Right atrium auricular region (tissue), 2 donors: ENCODE measurements around the gene CREG1. TPM values are rescaled to one million over a fixed set of nuclear protein-coding genes. Genes with fewer than 3 reads are reported as not detected.
A peak's percentile ranks its signal among the peaks of the same experiment; 100 is the strongest.
"Not testable (repeated sequence)": the region's sequence is repeated elsewhere in the genome, so short reads cannot be mapped to it uniquely, and the experiment has no call there.

Source experiments
- DNase-seq: peaks from one replicate; pipeline ENCODE4 v3.0.0-alpha.2; 2019; ENCODE audit warnings: low spot score
- H3K27ac ChIP-seq, 2 donors: fragments of 200-600 bp; sonication (generic); 1 replicate in 1 of 2; 2 replicates in 1 of 2; pipeline ENCODE4 v1.5.1; 2016 to 2019
- H3K27me3 ChIP-seq, 2 donors: fragments of 200-600 bp; sonication (generic); one replicate each; pipeline versions ENCODE4 v1.5.1 to v1.6.0; 2017 to 2019
- H3K36me3 ChIP-seq: fragments of 200-600 bp; sonication (generic); one replicate; pipeline ENCODE4 v1.5.1; 2016
- H3K4me1 ChIP-seq, 2 donors: fragments of 200-600 bp; sonication (generic); one replicate each; pipeline versions ENCODE4 v1.5.1 to v1.6.0; 2017 to 2019
- H3K4me3 ChIP-seq, 2 donors: fragments of 200-600 bp; sonication (generic); 1 replicate in 1 of 2; 2 replicates in 1 of 2; pipeline ENCODE4 v1.5.1; 2017 to 2019; ENCODE audit warnings: mild to moderate bottlenecking in 1 of 2, moderate library complexity in 1 of 2
- H3K9me3 ChIP-seq, 2 donors: fragments of 200-600 bp; sonication (generic); one replicate each; pipeline ENCODE4 v1.5.1; 2019
- total RNA-seq, 2 donors: library from RNA; depleted of rRNA; stranded (reverse); fragments of >200 nt; gene quantifications; one replicate each; pipeline ENCODE4 v1.1.0, GENCODE V29; 2016
- TF ChIP-seq, protein P1 (sequence below), 2 donors: fragments of 200-600 bp; sonication (generic); IDR thresholded peaks; one replicate each; pipeline ENCODE4 v1.5.1; 2019; ENCODE audit warnings: antibody characterized with exemption in 2 of 2

The CREG1 gene
- total RNA-seq, 2 donors from 2014 or later = 127 to 163 TPM

GRCh38 chr1:167562702-167563101 is 9.1 kb upstream of the CREG1 start:
- Histone ChIP-seq H3K4me3 (no peak overlapping the region), H3K27ac (no peak overlapping the region), H3K36me3 (no peaks in the 10 kb centered on the region), H3K4me1 (no peaks in the 10 kb centered on the region), H3K9me3 (no peaks in the 10 kb centered on the region), H3K27me3 (no peaks in the 10 kb centered on the region)
- TF ChIP-seq, protein P1, sequence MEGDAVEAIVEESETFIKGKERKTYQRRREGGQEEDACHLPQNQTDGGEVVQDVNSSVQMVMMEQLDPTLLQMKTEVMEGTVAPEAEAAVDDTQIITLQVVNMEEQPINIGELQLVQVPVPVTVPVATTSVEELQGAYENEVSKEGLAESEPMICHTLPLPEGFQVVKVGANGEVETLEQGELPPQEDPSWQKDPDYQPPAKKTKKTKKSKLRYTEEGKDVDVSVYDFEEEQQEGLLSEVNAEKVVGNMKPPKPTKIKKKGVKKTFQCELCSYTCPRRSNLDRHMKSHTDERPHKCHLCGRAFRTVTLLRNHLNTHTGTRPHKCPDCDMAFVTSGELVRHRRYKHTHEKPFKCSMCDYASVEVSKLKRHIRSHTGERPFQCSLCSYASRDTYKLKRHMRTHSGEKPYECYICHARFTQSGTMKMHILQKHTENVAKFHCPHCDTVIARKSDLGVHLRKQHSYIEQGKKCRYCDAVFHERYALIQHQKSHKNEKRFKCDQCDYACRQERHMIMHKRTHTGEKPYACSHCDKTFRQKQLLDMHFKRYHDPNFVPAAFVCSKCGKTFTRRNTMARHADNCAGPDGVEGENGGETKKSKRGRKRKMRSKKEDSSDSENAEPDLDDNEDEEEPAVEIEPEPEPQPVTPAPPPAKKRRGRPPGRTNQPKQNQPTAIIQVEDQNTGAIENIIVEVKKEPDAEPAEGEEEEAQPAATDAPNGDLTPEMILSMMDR (IDR thresholded peaks at IDR 0.05) = no peak
- DNase-seq = no peak

DNA sequence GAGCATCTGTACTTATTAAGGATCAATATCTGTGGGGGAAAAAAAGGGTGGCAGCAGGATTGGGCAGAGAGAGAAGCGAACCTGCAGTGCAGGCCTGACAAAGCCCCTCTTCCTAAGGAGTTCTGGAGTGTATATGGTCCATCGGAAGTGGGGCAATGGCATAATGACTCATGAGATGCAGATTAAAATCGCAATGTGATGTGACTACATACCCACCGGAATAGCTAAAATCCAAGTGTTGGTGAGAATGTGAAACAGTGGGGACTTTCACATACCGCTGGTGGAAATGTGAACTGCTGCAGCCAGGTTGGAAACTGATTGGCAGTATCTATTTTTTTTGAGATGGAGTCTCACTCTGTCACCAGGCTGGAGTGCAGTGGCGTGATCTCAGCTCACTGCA is 8.2 kb upstream of the CREG1 start:
- Histone ChIP-seq H3K27me3 (no peaks in the 10 kb centered on the region), H3K4me1 (no peaks in the 10 kb centered on the region), H3K36me3 (no peaks in the 10 kb centered on the region), H3K27ac (no peak overlapping the region), H3K9me3 (no peaks in the 10 kb centered on the region), H3K4me3 (no peak overlapping the region)
- TF ChIP-seq, protein P1 (IDR thresholded peaks at IDR 0.05) = no peak
- no peak for DNase-seq

GRCh38 chr1:167555971-167556714 is 2.6 kb upstream of the CREG1 start:
- TF ChIP-seq, protein P1 (IDR thresholded peaks at IDR 0.05) = peak; percentile 86 to 88
- peak; percentile 92 for DNase-seq
- H3K4me3 ChIP-seq = no peak overlapping the region
- no peaks in the 10 kb centered on the region for H3K27me3 ChIP-seq
- H3K9me3 ChIP-seq = no peaks in the 10 kb centered on the region
- no peak overlapping the region for H3K27ac ChIP-seq
- H3K36me3 ChIP-seq = no peaks in the 10 kb centered on the region
- H3K4me1 ChIP-seq = peaks cover 0 to 26% of the 10 kb centered on the region in 2 donors

DNA sequence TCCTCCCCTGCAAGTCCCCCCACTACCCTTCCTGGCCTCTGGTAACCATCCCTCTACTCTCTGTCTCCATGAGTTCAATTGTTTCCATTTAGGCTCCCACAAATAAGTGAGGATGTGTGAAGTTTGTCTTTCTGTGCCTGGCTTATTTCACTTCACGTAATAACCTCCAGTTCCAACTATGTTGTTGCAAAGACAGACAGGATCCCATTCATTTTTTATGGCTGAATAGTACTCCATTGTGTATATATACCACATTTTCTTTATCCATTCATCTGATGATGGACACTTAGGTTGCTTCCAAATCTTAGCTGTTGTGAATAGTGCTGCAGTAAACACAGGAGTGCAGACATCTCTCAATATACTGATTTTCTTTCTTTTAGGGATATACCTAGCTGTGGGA is 1.5 kb upstream of the CREG1 start:
- not testable (repeated sequence) for H3K9me3 ChIP-seq, H3K4me3 ChIP-seq, H3K27me3 ChIP-seq, DNase-seq, H3K36me3 ChIP-seq, H3K27ac ChIP-seq
- peaks cover 0 to 30% of the 10 kb centered on the region in 2 donors for H3K4me1 ChIP-seq

DNA sequence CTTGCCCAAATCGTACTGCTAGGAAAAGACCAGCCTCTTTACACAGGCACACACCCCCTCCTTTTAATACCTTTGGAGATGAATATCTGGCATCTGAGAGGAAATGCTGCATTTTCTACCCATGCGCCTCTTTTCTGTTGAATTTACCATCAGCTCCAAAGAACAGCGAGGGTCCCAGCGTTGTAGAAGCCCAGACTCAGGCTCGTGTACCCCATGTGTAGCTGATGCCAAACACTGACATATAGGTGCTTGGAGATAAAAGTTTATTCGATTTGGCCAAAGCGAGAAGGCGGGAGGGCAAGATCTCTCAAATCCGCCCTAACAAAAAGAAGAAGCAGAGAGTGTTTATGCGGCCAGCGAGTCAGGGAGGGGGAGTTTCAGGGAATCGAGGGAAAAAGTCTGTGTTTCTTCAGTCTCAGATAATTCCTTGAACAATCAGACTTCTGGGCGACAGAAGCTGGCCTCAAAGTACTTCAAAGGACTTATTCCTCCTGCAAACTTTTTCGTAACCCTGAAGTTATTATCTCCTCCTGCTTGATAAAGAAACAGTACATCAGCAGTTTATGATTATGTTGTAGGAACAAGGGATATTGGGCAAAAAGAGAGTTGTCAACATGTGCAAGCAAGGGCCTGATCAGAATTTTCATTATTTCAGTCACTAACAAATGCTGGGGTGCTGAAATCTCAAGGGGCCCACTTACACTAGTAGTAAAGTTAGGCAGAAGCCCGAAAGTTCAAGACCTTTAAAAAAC is 642 bp upstream of the CREG1 start:
- Histone ChIP-seq H3K36me3 (no peaks in the 10 kb centered on the region), H3K27me3 (no peaks in the 10 kb centered on the region), H3K4me1 (peaks cover 0 to 30% of the 10 kb centered on the region in 2 donors), H3K4me3 (peak overlapping the region; percentile 72 to 84), H3K9me3 (no peaks in the 10 kb centered on the region), H3K27ac (peak overlapping the region; percentile 81 to 86)
- DNase-seq = no peak
- TF ChIP-seq, protein P1 (IDR thresholded peaks at IDR 0.05) = no peak

DNA sequence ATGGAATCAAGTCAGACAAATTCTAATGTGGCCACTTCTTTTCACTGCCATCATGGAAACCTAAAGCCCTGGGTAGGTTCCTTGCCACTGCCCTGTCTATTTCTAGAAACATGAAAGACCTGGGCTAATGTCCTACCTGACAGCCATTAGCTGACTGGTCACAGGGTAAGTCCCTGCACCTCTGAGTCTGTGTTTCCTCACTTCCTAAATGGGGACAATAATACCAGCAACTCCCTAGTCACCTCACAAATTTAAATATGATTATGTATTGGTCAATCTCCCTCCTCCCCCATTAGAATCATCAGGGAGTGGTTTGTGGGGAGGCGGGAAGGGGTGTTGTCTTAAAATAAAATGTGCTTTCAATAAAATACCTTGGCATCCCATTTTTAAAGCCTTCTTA is 2.2 kb downstream of the CREG1 start:
- Histone ChIP-seq H3K36me3 (peaks cover 8% of the 10 kb centered on the region), H3K9me3 (no peaks in the 10 kb centered on the region), H3K4me1 (peaks cover 0 to 36% of the 10 kb centered on the region in 2 donors), H3K27me3 (no peaks in the 10 kb centered on the region), H3K27ac (no peak overlapping the region), H3K4me3 (no peak overlapping the region)
- TF ChIP-seq, protein P1 (IDR thresholded peaks at IDR 0.05) = no peak
- no peak for DNase-seq
